Adipocyte (in vitro differentiated cells): Measurements from ENCODE around the gene ARL15.

Source experiments
- DNase-seq: peaks from one replicate; pipeline ENCODE4 v3.0.0-alpha.2; 2015; ENCODE audit warnings: low read depth
- H3K27me3 ChIP-seq: replicated peaks from 2 replicates; pipeline ENCODE4 v1.7.0; 2013; ENCODE audit warnings: mild to moderate bottlenecking, low read length, moderate library complexity; ENCODE audit not compliant: control insufficient read depth, insufficient read depth
- H3K36me3 ChIP-seq: 2 replicates; pipeline ENCODE4 v1.7.0; 2013; ENCODE audit warnings: low read length, mild to moderate bottlenecking, moderate library complexity; ENCODE audit not compliant: control insufficient read depth, insufficient read depth, severe bottlenecking
- H3K4me1 ChIP-seq: 2 replicates; pipeline ENCODE4 v1.7.0; 2013; ENCODE audit warnings: mild to moderate bottlenecking, low read length, moderate library complexity; ENCODE audit not compliant: control insufficient read depth, insufficient read depth
- H3K4me3 ChIP-seq: 2 replicates; pipeline ENCODE4 v1.7.0; 2013; ENCODE audit warnings: mild to moderate bottlenecking, low read length, moderate library complexity
- H3K9ac ChIP-seq: 2 replicates; pipeline ENCODE4 v1.7.0; 2013; ENCODE audit warnings: mild to moderate bottlenecking, low read length, moderate library complexity
- H3K9me3 ChIP-seq: 2 replicates; pipeline ENCODE4 v1.7.0; 2013; ENCODE audit warnings: mild to moderate bottlenecking, low read length, moderate library complexity; ENCODE audit not compliant: control insufficient read depth

The ARL15 gene

DNA sequence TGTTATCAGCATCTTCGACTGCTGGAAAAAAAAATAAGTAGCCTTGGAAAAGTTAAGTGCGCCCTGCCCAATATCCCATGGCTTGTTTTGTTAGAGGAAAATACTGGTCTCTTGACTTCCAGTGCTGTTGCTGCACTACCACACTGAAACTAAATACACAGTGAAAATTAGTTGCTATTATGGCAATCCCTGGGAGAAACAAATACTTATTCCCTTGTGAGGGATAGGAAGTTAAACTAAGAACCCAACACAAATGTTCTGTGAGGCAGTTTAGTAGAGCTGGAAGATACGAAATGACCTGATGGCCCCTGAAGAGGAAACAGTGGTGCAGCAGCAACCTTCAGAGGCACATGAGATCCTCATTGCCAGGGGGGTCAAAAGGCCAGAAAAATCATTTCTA lies 164.0 kb downstream of the ARL15 start:
- no peak for DNase-seq
- H3K4me1 ChIP-seq = peaks cover 20% of the 10 kb centered on the region
- H3K9me3 ChIP-seq = no peaks in the 10 kb centered on the region

DNA sequence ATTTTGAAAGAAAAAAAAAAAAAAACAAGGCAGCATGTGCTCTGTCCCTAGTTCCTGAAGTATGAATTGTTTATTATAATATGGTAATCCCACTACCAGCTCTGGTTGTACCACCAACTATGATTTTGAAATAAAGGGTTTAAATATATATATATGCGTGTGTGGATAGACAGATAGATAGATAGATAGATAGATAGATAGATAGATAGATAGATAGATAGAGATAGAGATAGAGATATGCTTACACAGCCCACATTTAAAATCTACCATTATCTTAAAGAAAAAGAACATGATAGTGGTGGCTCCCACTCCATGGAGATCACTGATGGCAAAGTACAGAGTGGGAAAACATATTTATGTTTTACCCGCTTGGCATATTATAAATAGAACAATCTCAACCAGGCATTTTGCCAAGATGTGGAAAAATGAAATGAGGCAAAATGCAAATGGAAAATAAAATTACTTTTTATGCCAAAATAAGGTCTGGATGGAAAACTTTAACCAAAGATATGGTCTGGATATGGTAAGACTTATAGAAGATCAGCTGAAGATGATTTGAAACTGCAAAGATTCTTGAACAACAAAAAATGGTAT lies 170.0 kb downstream of the ARL15 start:
- H3K9ac ChIP-seq = no peak overlapping the region
- DNase-seq = no peak
- H3K9me3 ChIP-seq = no peaks in the 10 kb centered on the region
- no peak overlapping the region for H3K4me3 ChIP-seq
- peaks cover 28% of the 10 kb centered on the region for H3K4me1 ChIP-seq
- H3K36me3 ChIP-seq = no peaks in the 10 kb centered on the region
- no peaks in the 10 kb centered on the region for H3K27me3 ChIP-seq

More for the DNA sequence above, 164.0 kb downstream of the ARL15 start:
- Histone ChIP-seq H3K4me3 (no peak overlapping the region), H3K27me3 (no peaks in the 10 kb centered on the region), H3K9ac (no peak overlapping the region), H3K36me3 (no peaks in the 10 kb centered on the region)

DNA sequence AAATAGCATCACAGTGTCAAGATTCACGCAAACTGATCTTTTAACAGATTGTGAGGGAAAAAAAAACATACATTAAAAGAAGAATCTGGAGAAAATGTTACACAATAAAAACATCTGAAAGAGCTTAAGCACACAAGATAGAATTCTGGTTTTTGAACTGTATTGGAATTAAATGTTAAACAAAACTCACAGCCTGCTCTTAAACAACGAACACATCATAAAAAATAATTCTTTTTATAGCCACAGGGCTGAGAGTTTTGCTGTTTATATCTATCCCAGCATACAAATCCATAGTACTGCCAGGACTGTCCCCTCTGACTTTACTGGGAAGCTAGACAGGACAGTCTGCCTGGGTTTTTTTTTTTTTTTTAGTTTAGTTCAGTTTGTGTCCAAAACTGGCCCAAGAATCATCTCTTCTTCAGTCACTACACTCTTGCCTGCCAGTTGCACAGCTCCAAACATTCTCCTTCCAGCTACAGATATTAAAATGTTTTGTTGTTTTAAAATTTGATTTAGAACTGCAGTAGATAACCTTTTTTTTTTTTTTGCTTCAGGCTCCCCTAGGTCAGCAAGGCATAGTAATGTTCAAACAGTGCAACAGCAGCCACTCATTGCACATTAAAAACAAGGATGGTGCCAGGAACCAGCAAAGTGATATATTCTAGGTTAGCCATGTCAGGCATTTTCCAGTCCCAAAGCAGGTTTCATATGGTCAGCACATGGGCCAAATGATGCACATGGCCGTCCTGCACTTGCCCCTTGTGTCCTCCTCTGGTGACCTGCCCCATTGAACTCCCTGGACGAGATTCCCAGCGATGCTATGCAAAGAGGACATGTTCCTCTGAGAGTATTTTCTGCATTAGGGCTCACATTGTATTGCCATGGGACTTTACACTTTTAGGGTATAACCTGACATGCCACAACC lies 173.6 kb downstream of the ARL15 start:
- Histone ChIP-seq H3K27me3 (no peaks in the 10 kb centered on the region), H3K9me3 (no peaks in the 10 kb centered on the region), H3K4me1 (peaks cover 34% of the 10 kb centered on the region), H3K36me3 (no peaks in the 10 kb centered on the region), H3K4me3 (peak overlapping the region; percentile 30), H3K9ac (peak overlapping the region; percentile 62)
- peak; percentile 43 for DNase-seq

DNA sequence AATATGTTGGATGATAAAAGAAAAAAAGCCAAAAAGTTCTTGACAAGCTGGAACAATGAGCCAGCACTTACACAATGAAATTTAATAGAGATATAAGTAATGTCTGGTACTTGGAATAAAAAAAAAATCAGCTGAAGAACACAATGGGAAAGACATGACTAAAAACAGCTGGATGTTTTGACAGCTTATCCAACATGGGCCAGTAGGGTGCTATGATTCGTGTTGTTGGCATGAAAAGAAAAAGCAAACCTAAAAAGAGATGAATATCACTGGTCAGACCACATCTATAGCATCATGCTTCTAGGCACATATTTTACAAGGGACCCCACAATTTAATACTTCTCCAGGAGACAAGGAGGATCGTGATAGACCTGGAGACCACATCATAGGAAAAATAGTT lies 175.3 kb downstream of the ARL15 start:
- Histone ChIP-seq H3K4me1 (peaks cover 34% of the 10 kb centered on the region), H3K36me3 (no peaks in the 10 kb centered on the region), H3K9me3 (no peaks in the 10 kb centered on the region), H3K27me3 (no peaks in the 10 kb centered on the region), H3K9ac (no peak overlapping the region), H3K4me3 (no peak overlapping the region)
- peak; percentile 81 for DNase-seq

DNA sequence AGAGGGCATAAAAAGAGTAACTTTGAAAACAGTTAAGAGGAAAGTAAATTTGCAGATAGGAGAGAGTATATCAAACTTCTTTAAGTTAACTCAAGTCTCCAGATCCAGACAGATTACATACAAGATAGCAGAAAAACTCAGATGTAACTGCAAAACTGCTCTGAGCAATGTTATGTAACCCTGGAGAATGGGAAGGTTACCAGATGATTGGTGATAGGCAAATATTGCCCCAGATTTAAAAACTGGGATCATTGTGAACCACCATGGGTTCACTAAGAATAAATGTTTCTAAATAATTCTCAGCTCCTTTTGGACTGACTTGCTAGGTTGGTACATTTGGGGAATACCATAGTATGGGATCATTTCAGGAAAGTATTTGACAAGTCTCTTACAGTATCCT lies 176.5 kb downstream of the ARL15 start:
- Histone ChIP-seq H3K9ac (no peak overlapping the region), H3K9me3 (no peaks in the 10 kb centered on the region), H3K36me3 (no peaks in the 10 kb centered on the region), H3K4me1 (peaks cover 34% of the 10 kb centered on the region), H3K27me3 (no peaks in the 10 kb centered on the region), H3K4me3 (no peak overlapping the region)
- no peak for DNase-seq

DNA sequence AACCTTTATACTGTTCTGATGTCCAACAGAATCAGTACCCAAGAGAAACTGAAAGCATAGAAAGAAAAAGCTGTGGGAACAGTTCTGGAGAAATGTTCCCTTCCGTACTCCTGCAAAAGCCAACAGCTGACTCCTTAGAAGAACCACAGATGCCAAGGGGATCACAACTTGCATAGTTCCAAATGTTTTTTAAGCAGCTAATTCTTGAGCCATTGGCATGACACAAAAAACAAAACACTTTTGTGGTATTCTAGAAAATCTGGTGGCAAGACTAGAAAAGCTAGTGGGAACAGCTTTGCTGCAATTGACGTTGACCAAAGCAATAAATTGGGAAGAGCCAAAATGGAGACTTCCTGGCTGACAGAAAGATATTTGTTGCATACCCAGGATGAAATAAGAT lies 189.9 kb downstream of the ARL15 start:
- H3K27me3 ChIP-seq = no peaks in the 10 kb centered on the region
- no peaks in the 10 kb centered on the region for H3K9me3 ChIP-seq
- no peaks in the 10 kb centered on the region for H3K4me1 ChIP-seq
- no peak overlapping the region for H3K9ac ChIP-seq
- H3K4me3 ChIP-seq = no peak overlapping the region
- H3K36me3 ChIP-seq = no peaks in the 10 kb centered on the region
- peak; percentile 2 for DNase-seq

DNA sequence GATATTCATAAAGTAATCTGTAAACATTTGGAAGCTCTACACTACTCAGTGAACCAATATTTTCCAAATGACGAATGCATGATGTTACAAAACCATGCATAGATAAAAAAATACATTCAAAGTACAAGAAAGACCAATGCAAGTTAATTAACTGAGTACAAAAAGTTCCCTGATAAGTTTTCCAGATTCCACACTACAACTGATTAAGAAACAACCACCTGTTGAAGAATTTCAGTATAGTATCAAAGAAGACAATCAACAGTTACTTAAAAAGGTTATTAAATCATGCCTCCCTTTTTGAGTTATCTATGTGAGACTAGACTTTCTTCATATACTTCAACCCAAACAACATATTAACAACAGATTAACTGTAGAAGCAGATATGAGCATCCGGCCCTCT lies 192.4 kb downstream of the ARL15 start:
- Histone ChIP-seq H3K4me1 (peaks cover 9% of the 10 kb centered on the region), H3K27me3 (no peaks in the 10 kb centered on the region), H3K9me3 (no peaks in the 10 kb centered on the region), H3K9ac (no peak overlapping the region), H3K36me3 (no peaks in the 10 kb centered on the region), H3K4me3 (no peak overlapping the region)
- DNase-seq = no peak

DNA sequence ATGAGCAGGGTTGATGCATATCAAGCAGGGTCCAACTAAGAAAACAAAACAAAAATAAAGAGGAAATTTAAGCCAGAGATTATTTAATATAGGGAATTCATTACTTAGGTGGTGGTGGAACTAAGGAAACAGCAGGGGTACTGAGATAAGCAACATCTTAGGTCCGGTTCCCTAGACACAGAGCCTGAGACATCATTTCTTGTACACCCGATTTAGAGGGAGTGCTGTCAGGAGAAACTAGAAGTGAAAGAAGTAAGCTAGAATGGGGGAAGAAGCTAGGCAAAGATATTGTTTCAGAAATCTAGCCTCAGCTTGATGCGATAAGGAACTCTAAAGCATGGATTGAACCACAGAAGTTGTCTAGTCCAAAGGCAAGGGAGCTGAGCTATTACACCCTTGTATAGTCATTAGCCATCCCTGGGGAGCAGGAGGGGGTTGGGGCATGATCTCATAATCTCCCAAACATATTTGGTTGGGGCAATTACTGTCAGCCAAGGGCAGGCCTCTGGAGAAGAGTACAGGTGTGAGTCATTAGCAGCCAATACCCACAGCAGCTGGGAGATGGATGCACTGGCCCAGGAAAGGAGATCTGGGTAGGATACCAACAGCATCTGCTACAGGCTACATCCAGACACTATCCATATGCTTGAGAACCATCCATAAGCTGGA lies 194.5 kb downstream of the ARL15 start:
- Histone ChIP-seq H3K27me3 (no peaks in the 10 kb centered on the region), H3K4me1 (peaks cover 10% of the 10 kb centered on the region)
- no peak for DNase-seq

DNA sequence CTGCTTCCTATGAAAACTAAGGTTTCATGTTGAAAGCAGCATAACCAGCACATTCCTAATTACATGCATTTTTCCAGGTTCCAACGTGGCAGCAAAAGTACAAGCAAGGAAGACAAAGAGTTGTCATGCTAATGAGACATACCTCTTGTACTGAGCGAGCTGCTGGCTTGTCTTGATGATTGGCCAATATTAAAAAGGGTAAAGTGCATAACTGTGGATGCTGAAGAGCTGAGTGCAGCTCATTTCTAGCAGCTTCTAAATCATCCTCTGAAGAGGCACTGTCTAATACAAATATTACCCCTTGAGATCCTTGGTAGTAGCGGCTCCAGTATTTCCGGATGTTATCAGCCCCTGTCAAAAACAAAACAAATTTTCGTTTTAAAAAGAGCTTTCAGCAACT lies 197.3 kb downstream of the ARL15 start:
- no peaks in the 10 kb centered on the region for H3K9me3 ChIP-seq
- H3K4me3 ChIP-seq = no peak overlapping the region
- no peaks in the 10 kb centered on the region for H3K36me3 ChIP-seq
- H3K27me3 ChIP-seq = no peaks in the 10 kb centered on the region
- DNase-seq = no peak
- peaks cover 24% of the 10 kb centered on the region for H3K4me1 ChIP-seq
- no peak overlapping the region for H3K9ac ChIP-seq

More for the DNA sequence above, 194.5 kb downstream of the ARL15 start:
- Histone ChIP-seq H3K4me3 (no peak overlapping the region), H3K36me3 (no peaks in the 10 kb centered on the region), H3K9ac (no peak overlapping the region), H3K9me3 (no peaks in the 10 kb centered on the region)

DNA sequence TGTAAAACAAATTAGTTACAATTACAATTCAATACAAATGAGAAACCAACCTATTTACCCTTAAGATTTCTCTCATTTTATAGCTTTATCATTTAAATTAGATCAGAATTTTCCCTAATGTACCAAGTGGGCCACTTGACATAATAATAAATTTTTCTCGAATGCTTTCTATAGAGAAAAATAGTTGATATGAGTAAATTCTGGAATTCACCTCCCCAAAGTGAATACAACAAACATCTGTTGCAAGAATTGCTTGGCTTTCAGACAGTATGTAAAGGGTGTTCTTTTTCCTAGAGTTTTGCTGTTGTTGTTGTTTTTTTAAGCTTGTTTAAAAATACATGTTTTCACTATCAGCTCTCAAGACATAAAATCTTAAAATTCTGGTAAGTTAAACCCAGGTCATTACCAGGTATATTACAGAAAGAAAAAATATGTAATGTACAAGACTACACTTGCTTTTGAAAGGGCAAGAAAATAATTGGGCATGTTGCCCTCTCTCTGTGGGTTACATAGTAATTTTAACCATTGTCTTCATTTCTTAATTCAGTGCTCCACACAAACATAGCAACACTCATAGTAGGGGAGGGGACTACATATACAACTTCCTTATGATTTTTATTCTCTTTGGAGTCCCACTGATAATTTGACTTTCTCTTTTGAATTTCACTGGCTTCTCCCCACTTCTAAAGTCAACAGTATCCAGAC lies 200.6 kb downstream of the ARL15 start:
- no peak overlapping the region for H3K4me3 ChIP-seq
- DNase-seq = peak; percentile 24
- no peaks in the 10 kb centered on the region for H3K27me3 ChIP-seq
- no peak overlapping the region for H3K9ac ChIP-seq
- peaks cover 25% of the 10 kb centered on the region for H3K4me1 ChIP-seq
- no peaks in the 10 kb centered on the region for H3K9me3 ChIP-seq
- no peaks in the 10 kb centered on the region for H3K36me3 ChIP-seq

DNA sequence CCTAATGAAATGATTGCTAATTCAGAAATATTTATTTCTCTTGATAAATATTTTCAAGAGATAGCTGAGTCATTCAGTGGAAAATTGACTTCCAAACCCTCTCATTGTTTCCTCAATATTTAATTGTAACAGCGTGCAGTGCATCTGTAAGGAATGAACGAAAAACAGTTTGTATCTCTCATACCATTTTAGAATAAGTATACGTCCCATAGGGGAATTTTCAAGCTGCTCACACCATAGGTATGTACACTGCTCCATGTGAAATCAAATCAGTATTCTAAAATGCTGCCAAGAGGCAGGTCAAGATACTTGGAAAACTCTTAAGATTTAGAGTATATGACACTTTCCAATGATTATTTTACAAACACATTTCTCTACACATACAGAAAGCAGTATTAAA lies 202.2 kb downstream of the ARL15 start:
- no peak for DNase-seq
- Histone ChIP-seq H3K27me3 (no peaks in the 10 kb centered on the region), H3K36me3 (no peaks in the 10 kb centered on the region), H3K4me3 (no peak overlapping the region), H3K9ac (no peak overlapping the region), H3K9me3 (no peaks in the 10 kb centered on the region), H3K4me1 (peaks cover 18% of the 10 kb centered on the region)
